Left renal pelvis (tissue), 4 donors: ENCODE measurements around the gene NEURL2. TPM values are rescaled to one million over a fixed set of nuclear protein-coding genes. Genes with fewer than 3 reads are reported as not detected.

Source experiments
- DNase-seq, 4 donors: peaks; one replicate each; pipeline ENCODE4 v3.0.0-alpha.2; 2013; ENCODE audit warnings: low read depth in 4 of 4, low spot score in 3 of 4
- polyA plus RNA-seq, 4 donors: library from polyadenylated mRNA; unstranded; fragments of 120-200 nt; gene quantifications; one replicate each; pipeline ENCODE4 v1.2.1, GENCODE V29; 2013; ENCODE audit not compliant: insufficient read length in 4 of 4

NEURL2 gene
- polyA plus RNA-seq, 4 donors = 2.0 to 11.0 (median 4.3) TPM

DNA sequence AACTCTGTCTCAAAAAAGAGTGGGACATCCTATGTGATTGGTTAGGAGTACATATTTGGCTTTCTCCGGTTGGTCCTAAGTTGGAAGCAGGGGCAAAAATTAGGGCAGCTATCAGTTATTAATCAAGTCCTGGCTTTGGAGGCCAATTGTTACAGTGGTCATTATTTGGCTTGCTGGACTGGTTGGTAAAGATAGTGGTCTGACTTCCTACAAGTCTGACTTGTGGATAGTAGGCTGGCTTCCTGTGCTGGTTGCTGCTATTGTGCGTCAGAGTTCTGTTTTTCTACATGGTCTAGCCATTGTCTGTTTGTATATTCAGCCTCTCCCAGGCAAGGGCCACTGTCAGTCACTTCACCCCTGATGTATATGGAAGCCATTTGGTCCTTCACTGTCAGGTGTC lies 40.8 kb downstream of the NEURL2 start:
- DNase-seq = no peak

- DNase-seq = no peak
Measured at GRCh38 chr20:45848969-45849582, 41.9 kb downstream of the NEURL2 start.

DNA sequence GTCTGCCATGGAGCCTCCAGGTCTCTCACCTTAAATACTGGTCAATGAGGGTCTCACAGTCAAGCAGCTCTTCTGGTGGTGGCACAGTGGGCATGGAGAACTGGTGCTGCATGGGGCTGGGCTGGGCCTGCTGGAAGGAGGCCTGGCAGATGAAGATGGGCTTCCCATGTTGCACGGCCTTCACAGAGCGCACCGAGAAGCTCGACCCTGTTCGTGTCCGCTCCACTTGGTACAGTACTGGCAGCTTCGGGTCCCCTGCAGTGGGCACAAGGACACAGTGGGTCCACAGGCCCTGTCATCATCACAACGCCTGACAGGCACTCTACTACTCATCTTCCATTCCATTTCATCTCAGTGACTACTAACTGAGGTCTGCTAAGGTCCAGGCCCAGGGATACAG lies 42.6 kb downstream of the NEURL2 start:
- DNase-seq = no peak

DNA sequence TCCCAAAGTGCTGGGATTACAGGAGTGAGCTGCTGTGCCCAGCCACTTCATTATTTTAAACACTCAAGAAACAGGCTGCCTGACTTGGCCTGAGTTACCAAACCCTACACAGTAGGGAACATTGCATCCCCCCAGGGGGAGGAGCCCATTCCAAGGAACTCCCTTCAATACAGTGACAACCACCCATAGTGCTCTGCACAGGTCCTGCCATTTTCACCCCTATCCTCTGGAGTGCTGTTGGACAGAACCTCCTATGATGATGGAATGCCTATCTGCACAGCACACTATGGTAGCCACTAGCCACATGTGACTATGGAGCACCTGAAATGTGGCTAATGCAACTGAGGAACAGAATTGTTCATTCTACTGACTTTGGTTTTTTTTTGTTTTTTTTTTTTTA lies 45.6 kb downstream of the NEURL2 start:
- DNase-seq = no peak

- DNase-seq = no peak
Measured at GRCh38 chr20:45843506-45843905, 47.5 kb downstream of the NEURL2 start.

GRCh38 chr20:45842169-45842812 lies 48.7 kb downstream of the NEURL2 start:
- no peak for DNase-seq

GRCh38 chr20:45841407-45842129 lies 49.4 kb downstream of the NEURL2 start:
- DNase-seq = no peak

DNA sequence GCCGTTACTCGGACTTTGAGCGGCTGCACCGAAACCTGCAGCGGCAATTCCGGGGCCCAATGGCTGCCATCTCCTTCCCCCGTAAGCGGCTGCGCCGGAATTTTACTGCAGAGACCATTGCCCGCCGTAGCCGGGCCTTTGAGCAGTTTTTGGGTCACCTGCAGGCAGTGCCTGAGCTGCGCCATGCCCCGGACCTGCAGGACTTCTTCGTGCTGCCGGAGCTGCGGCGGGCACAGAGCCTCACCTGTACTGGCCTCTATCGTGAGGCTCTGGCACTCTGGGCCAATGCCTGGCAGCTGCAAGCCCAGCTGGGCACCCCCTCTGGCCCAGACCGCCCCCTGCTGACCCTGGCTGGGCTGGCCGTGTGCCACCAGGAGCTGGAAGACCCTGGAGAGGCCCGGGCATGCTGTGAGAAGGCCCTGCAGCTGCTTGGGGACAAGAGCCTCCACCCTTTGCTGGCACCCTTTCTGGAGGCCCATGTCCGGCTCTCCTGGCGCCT lies 50.3 kb downstream of the NEURL2 start:
- no peak for DNase-seq

Other genes with a start within 250 kb of the NEURL2 start
- not detected for gene WFDC11, start 221.0 kb downstream of the NEURL2 start, polyA plus RNA-seq
- under 1 TPM in 1 of 4 donors, not detected in 3; 0.13 TPM for gene WFDC13, start 189.2 kb downstream of the NEURL2 start, polyA plus RNA-seq
- gene WFDC10B, start 186.2 kb downstream of the NEURL2 start, polyA plus RNA-seq = not detected
- not detected for gene SPINT4, start 168.9 kb downstream of the NEURL2 start, polyA plus RNA-seq
- gene WFDC3, start 99.3 kb downstream of the NEURL2 start, polyA plus RNA-seq = 1 to 10 TPM in 3 of 4 donors, under 1 TPM in 1; 0.90 to 1.6 (median 1.3) TPM
- 10 to 100 TPM; 31.1 to 39.0 (median 34.4) TPM for gene DNTTIP1, start 99.3 kb downstream of the NEURL2 start, polyA plus RNA-seq
- 10 to 100 TPM; 59.8 to 69.9 (median 67.4) TPM for gene UBE2C, start 78.6 kb downstream of the NEURL2 start, polyA plus RNA-seq
- gene TNNC2, start 63.9 kb downstream of the NEURL2 start, polyA plus RNA-seq = 1 to 10 TPM in 1 of 4 donors, under 1 TPM in 3; 0.47 to 1.3 (median 0.58) TPM
- gene SNX21, start 57.4 kb downstream of the NEURL2 start, polyA plus RNA-seq = 10 to 100 TPM; 11.5 to 21.1 (median 15.8) TPM
- 10 to 100 TPM; 16.9 to 31.3 (median 22.8) TPM for gene ACOT8, start 33.8 kb downstream of the NEURL2 start, polyA plus RNA-seq
- 1 to 10 TPM; 4.2 to 5.6 (median 4.9) TPM for gene ZSWIM3, start 33.6 kb downstream of the NEURL2 start, polyA plus RNA-seq
- 10 to 100 TPM; 11.1 to 19.4 (median 13.9) TPM for gene ZSWIM1, start 10.0 kb downstream of the NEURL2 start, polyA plus RNA-seq
- gene SPATA25, start 3.6 kb downstream of the NEURL2 start, polyA plus RNA-seq = 1 to 10 TPM; 1.7 to 7.8 (median 2.8) TPM
- 100 to 1,000 TPM in 3 of 4 donors, 10 to 100 TPM in 1; 83.2 to 156 (median 115) TPM for gene CTSA, start 127 bp upstream of the NEURL2 start, polyA plus RNA-seq
- gene PLTP, start 20.9 kb upstream of the NEURL2 start, polyA plus RNA-seq = 100 to 1,000 TPM in 3 of 4 donors, 10 to 100 TPM in 1; 72.7 to 139 (median 126) TPM
- gene PCIF1, start 43.5 kb upstream of the NEURL2 start, polyA plus RNA-seq = 10 to 100 TPM; 41.1 to 49.7 (median 43.7) TPM
- gene ZNF335, start 81.0 kb upstream of the NEURL2 start, polyA plus RNA-seq = 10 to 100 TPM; 11.6 to 17.9 (median 12.5) TPM
- gene MMP9, start 117.7 kb upstream of the NEURL2 start, polyA plus RNA-seq = under 1 TPM; 0.24 to 0.81 (median 0.42) TPM
- gene SLC12A5, start 138.0 kb upstream of the NEURL2 start, polyA plus RNA-seq = 1 to 10 TPM in 2 of 4 donors, under 1 TPM in 2; 0.85 to 2.3 (median 1.5) TPM
- 10 to 100 TPM; 47.0 to 59.8 (median 58.5) TPM for gene NCOA5, start 198.8 kb upstream of the NEURL2 start, polyA plus RNA-seq
- gene CD40, start 227.1 kb upstream of the NEURL2 start, polyA plus RNA-seq = 1 to 10 TPM; 4.8 to 7.6 (median 5.6) TPM